Measurements from ENCODE around the gene ZNF823.

The ZNF823 gene

DNA sequence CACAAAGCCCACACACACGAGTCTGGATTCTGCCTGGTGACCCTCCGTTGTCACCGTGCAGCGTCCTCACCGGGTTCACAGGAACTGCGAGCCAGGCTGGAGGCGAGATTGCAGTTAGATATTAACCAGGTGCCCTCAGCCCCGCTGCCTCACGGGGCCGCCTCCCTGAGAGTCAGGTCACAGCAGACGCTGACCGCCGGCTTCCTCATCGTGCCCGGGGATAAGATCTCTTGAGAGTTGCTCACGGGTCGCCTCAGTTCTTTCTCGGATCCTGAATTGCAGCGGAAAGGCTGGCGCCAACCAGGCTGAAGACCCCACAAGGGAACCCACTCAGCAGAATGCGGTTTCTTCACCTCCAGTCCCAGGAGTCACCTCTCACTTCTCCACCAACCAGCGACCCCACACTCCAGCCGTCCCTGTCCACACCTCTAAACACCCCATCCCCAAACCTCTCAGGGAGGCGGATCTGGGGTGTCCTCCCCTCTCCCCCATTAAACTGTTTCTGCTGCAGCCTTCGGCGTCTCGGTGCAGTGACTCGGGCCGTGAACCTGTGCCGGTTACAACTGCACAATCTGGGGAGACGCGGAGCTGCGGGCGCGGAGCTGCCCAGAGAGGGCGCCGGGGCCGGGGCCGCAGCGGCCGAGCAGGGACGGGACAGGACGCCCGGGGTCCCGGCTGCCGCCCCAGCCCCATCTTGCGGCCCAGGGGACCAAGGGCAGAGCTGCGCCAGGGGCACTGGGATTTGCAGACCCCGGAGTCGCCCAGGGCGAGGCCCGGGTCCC lies 591 bp downstream of the ZNF823 start:
- DNase-seq (ENCODE audit: low read depth in 2 of 2) = peak; percentile 16 to 20

DNA sequence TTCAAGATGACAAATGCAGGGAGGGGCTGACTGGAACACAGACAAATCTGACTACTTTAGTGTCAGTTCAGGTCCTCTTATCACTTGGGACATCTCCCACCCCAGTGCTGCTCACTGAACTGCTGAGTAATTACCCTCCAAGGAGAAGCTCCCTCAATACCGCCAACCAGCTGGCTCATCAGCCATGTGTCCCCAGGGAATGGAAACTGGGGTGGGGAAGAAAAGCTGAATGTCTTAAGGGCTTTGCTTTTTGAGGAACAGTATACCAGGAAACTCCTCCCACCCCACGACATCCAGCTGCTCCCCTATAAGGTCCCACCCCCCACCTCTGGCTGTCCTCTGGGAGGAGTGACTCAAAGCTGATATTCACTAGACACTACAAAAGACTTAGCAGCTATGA lies 2.0 kb downstream of the ZNF823 start:
- peak in 1 of 2 donors; percentile 1 for DNase-seq (ENCODE audit: low read depth in 2 of 2)

DNA sequence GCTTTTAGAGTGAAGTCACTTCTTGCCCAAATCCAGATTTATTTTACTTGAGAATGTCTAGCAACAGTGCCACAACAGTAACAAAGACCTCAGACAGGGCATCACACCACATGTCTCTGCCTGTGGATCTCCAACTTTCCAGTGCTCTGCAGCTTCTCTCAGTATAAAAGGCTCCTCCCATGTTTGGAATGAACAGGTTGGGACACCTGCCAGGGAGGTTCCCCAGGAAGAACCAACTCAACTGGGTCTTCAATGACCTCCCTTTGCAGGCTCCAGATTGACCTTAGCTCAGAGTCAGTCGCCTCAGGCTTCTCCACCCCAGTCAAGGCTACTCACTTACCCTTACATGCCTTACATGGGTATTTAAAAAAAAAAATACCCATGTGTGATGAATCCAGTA lies 3.4 kb downstream of the ZNF823 start:
- DNase-seq (ENCODE audit: low read depth in 2 of 2) = no peak

DNA sequence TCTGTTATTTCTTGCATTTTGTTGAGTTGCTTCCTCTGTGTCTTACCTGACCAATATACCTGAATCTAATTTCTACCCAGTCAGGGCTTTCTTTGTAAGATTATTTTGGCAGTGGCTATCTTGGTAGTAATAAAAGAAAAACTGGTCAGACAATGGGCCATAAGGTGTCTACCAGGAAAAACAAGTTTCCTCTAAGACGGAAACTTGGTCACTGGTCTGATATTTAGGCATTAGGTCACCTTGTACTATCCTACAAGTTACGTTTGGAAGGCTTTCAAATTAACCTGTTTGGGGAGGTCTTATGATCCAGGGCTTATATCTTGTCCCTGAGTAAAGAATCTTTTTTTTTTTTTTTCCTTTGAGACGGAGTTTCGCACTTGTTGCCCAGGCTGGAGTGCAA lies 9.2 kb downstream of the ZNF823 start:
- DNase-seq (ENCODE audit: low read depth in 2 of 2) = no peak

DNA sequence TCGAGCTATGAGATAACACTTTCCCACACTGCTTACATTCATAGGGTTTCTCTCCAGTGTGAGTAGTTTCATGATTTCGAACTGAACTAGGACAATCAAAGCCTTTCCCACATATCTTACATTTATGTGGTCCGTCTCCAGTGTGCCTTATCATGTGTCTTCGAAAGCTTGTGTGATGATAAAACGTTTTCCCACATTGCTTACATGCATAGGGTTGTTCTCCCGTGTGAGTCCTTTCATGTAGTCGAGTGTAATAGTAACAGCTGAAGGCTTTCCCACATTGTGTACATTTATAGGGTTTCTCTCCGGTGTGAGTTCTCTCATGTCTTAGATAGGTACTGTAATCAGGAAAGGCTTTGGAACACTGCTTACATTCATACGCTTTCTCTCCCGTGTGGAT lies 16.3 kb downstream of the ZNF823 start:
- DNase-seq (ENCODE audit: low read depth in 2 of 2) = no peak

DNA sequence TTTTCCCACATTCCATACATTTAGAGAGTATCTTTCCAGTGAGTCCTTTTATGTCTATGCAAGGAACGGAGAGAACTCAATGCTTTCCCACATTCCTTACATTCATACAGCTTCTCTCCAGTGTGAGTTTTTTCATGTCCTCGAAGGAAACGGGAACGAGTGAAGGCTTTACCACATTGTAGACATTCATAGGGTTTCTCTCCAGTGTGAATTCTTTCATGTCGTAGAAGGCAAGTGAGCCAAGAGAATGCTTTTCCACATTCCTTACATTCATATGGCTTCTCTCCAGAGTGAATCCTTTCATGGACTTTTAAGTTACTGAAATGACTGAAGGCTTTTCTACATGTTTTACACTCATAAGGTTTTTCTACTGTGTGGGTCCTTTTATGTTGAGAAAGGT lies 17.1 kb downstream of the ZNF823 start:
- no peak for DNase-seq (ENCODE audit: low read depth in 2 of 2)

DNA sequence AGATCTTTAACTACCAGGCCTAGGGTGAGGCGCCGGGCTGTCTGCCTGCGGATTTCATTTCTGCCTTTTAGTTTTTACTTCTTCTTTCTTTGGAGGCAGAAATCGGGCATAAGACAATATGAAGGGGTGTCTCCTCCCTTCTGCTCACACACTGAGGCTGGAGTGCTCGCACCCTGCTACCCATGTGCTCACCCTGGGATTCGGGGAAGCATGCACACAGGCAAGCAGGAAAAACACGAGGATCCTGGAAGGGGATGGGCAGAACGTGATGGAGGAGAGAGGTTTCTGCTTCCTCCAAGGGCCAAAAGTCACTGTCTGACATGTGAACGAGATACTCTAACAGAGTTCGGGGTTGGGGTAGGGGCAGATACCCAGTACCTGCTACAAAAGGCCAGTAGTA lies 28.4 kb downstream of the ZNF823 start:
- no peak for DNase-seq (ENCODE audit: low read depth in 2 of 2)

DNA sequence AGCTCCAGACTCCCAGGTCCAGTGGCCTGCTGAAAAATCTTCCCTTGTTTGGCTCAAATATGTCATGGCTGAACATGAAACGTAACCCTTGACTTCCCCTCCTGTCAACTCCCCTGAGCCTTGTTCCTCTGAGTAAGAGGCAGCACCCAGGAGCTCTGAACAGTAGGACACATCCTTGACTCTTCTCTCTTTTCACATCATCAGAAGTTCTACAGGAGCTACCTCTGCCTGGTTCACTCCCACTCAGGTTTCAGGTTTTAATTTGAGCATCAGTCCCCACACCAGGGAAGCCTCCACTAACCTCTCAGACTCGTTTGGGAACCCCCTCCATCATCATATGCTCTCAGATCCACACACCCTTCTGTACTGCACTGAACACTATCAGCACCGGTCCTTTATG lies 30.3 kb downstream of the ZNF823 start:
- DNase-seq (ENCODE audit: low read depth in 2 of 2) = no peak

DNA sequence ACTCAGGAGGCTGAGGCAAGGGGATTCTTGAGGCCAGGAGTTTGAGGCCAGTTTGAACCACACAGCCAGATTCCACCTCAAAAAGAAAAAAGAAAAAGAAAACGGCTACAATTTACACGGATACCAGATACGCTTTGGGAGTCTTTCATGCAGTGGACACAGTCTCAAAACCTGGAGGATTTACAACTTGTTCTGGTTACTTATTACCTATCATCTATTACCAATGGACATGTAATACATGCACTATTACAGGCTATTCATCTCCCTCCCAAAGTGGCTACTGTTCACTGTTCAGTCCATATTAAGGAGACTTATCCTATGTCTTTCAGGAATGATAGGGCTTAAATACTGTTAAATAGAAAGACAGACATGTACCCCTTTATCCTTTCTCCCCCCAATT lies 33.3 kb downstream of the ZNF823 start:
- no peak for DNase-seq (ENCODE audit: low read depth in 2 of 2)

DNA sequence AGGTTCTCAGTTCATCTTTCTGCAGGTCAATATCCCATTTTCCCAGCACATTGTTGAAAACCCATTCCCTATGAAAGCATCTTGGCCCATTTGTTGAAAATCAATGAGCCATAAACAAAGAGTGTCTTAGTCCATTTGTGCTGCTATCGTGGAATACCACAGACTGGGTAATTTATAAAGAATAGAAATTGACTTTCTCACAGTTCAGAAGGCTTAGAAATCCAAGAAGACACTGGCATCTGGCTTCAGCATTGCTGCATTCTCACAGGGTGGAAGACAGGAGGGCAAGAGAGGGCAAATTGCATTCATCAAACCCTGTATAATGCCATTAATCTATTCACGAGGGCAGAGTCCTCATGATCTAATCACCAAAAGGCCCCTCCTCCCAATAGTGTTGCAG lies 34.1 kb downstream of the ZNF823 start:
- no peak for DNase-seq (ENCODE audit: low read depth in 2 of 2)

DNA sequence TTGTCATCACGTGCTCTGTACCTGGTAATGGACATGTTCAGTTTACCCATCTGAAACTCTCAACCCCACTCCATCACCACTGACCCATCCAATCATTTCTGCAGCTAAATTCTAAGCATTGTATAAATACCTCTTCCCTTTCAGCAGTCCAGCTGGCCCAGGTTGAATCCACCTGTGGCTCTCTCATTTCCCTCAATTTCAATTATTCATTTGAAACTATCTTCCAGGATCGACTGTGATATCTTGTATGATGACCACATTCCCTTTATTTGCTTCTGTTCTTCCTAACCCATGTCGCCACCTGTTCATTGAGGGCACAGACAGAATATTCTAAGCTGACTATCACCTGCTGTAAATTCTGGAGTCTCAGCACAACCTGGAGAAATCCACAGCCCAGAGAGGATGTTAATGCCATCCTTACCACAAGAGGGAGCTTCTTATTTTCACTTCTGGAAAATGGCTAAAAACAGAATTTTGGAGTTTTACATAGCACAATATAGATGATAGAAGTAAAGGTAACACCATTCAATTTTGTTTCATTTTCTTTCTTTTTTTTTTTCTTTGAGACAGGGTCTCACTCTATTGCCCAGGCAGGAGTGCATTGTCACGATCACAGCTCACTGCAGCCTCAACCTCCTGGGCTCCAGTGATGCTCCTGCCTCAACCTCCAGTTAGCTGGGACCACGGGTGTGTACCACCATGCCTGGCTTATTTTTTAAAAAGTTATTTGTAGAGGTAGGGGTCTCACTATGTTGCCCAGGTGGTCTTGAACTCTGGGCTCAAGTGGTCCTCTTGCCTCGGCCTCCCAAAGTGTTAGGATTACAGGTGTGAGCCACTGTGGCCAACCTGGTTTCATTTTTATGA lies 38.6 kb downstream of the ZNF823 start:
- no peak for DNase-seq (ENCODE audit: low read depth in 2 of 2)

DNA sequence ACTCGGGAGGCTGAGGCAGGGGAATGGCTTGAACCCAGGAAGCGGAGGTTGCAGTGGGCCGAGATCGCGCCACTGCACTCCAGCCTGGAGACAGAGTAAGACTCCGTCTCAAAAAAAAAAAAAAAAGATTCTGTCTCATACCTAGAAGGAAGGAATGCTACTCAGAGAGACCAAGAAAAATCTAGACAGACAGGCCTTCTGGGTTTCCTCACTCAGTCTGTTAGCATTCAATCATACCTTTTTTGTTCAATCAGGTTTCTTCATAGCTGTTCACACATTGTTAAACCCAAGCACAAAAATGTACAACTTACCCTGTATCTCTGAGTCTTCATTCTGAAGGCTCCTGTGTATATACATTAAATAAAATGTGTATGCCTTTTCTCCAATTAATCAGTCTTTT lies 40.5 kb downstream of the ZNF823 start:
- no peak for DNase-seq (ENCODE audit: low read depth in 2 of 2)

DNA sequence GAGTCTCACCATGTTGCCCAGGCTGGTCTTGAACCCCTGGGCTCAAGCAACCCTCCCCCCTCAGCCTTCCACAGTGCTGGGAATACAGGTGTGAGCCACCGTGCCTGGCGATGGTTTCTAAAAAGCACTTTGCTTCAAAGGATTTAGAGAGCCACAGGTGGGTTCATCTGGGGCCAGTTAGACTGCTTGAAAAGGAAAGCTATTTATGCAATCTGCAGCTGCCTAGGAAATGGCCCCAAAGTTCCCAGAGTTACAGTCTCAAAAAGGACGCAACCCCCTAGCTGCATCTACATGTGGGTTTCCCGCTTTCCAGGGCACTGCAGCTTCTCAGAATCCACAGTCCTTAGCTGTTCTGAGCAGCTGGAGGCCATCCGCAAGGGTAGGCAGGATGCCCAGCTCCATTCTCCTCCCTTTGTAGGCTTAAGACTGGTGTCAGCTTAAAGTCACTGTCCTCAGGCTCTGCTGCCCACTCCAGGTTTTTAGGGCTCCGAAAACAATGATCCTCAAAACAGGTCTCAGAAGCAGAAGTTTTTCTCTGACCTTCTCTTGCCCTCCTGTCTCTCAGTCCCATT lies 41.4 kb downstream of the ZNF823 start:
- DNase-seq (ENCODE audit: low read depth in 2 of 2) = no peak

DNA sequence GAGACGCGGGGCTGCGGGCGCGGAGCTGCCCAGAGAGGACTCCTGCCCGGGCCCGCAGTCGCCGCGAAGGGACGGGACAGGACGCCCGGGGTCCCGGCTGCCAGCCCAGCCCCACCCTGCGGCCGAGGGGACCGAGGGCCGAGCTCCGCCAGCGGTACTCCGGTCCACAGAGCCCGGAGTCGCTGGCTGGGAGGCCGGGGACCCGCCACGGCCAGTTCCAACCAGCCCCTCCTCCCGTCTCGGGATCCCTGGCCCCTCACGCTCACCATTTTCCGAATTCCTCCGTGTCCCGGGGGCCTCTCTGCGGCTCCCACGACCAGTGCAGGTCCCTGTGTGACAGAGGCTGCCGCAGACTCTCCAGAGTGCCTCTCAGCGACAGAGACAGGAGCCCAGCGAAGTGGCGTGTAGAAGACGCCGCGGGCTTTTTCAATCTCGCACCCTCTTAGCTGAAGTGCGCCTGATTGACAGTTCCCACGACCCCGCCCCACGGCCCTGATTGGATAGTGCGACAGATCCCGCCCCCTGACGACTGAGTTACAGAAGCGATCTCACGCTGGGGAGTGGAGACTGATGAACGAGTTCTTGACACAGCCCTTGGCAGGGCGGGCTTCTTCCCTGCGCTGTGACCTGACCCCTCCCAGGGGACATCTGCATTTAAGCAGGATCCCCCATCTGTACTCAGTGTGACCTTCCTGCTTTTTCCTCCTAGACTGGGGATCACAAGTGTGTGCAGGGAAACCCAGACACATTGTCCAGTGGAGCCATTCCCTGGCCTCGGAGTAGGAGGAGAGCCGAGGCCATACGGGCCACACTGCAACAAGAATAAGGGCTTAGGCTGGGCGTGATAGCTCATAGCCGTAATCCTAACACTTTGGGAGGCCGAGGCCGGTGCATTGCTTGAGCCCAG lies 44.0 kb downstream of the ZNF823 start:
- DNase-seq (ENCODE audit: low read depth in 2 of 2) = peak; percentile 68 to 87

DNA sequence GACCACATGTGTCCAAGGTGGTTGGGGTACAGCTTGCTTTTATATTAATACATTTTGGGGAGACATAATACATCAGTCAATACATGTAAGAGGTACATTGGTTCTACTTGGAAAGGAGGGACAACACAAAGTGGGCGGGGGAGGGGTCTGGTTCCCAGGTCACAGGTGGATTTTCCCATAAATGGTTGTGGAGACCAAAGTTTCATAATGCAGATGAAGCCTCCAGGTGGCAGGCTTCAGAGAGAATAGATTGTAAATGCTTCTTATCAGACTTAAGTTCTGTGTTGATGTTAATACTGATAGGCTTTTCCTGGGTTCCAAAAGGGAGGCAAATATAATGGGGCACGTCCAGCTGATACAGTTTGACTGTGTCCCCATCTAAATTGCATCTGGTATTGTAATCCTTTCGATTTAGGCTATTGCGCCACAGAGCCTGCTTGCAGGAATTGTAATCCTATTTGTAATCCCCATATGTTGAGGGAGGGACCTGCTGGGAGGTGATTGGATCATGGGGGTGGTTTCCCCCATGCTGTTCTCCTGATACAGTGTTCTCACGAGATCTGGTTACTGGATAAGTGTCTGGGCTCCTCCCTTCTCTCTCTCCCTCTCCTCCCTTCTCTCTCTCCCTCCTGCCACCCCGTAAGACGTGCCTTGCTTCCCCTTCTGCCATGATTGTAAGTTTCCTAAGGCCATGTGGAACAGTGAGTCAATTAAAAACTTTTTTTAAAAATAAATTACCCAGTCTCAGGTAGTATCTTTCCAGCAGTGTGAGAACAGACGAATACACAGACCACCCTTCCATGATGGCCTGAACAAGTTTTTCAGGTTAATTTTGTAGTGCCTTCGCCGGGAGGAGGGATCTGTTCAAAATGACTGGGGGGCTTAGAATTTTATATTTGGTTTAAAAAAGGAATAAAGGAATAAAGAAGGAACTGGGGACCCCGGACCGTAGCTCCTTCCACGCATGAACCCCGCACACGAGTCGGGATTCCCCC lies 44.9 kb downstream of the ZNF823 start:
- no peak for DNase-seq (ENCODE audit: low read depth in 2 of 2)

DNA sequence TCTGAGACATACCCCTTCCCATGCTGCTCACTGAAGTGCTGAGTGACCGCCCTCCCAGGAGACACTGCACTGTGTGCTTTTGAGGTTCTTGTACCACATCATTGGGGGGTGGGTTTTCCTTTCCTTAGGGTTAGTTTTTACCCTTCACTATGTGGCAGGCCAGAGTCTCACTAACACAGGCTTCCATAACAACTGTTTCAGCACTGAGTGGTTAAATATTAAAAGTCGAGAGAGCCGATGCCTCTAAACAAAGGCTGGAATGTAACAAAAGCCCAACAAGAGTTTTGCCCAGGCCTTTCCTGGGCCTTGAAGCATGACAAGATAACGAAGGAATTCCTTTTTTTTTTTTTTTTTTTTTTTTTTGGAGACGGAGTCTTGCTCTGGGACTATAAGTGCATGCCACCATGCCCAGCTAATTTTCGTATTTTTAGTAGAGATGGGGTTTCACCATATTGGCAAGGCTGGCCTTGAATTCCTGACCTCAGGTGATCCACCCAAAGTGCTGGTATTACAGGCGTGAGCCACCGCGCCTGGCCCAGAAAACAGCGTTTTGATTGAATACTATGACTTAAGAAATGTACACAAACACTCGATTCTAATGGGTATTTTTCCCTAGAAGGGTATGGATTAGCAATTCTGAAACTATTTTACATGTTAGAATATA lies 46.5 kb downstream of the ZNF823 start:
- DNase-seq (ENCODE audit: low read depth in 2 of 2) = no peak

DNA sequence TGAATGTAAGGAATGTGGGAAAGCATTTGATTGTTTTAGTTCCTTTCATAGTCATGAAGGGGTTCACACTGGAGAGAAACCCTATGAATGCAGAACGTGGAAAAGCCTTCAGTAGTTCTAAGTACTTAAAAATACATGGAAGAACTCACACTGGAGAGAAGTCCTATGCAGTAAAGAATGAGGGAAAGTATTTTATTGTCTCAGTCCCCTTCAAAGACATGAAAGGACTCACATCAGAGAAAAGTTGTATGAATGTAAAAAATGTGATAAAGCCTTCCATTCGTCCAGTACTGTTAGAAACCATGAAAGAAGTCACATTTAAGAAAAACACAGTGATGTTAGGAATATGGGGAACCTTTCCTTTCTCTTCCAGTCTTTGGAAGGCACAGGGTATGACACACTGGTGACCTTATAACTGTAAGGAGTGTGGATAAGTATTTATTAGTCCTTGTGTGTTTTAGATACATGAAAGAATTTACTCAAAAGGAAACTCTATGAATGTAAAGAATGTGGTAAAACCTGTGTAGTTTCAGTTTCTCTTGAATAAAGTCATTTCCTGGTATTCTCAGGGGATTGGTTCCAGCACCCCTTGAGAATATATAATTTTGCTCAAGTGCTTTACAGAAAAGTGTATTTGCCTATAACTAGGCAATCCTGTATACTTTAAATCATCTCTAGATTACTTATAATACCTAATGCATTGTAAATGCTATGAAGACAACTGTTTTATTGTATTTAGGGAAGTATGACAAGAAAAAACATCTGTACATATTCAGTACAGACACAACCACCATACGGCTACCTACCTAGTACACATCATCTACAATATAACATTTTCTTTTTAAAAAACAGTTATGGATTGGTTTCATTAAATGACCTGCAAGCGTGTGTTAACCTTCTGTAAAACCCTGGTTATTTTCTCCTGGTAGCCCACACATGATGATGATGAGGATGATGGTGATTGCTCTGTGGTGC lies 52.8 kb downstream of the ZNF823 start:
- no peak for DNase-seq (ENCODE audit: low read depth in 2 of 2)

DNA sequence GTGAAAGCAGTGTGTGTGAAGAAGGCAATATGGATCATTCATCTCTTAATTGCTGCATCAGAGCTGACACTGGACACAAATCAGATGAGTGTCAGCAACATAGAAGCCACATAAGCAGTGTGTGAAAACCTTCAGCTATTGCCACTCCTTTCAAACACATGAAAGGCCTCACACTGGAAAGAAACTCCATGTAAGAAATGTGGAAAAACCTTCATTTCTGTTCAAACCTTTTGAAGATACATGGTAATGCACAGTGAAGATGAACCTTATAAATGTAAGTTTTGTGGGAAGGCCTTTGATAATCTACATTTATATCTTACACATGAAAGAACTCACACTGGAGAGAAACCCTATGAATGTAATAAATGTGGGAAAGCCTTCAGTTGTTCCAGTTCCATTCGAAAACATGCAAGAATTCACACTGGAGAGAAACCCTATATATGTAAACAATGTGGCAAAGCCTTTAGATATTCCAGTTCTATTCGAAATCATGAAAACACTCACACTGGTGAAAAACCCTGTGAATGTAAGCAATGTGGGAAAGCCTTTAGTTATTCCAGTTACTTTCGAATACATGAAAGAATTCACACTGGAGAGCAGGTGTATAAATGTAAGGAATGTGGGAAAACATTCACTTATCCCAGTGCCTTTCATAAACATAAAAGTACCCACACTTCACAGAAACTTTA lies 53.6 kb downstream of the ZNF823 start:
- DNase-seq (ENCODE audit: low read depth in 2 of 2) = no peak

All from stimulated activated CD8-positive, alpha-beta memory T cell treated with anti-CD3 and anti-CD28 coated beads, Interleukin-15, amount 100 ng/mL, for 48 hours (primary cell).